HepG2 (cell line): ENCODE data around the gene C19orf73. TPM values are rescaled to one million over a fixed set of nuclear protein-coding genes. Genes with fewer than 3 reads are reported as not detected.

ENCODE experiments used
- ARID2 ChIP-seq: sonication (generic); formaldehyde crosslinking; IDR thresholded peaks from 2 replicates; pipeline ENCODE4 v1.8.1; 2022; ENCODE audit warnings: mild to moderate bottlenecking, missing genetic modification reagents, borderline replicate concordance
- ATAD3A ChIP-seq: sonication (generic); formaldehyde crosslinking; IDR thresholded peaks from 2 replicates; pipeline ENCODE4 v1.4.0; 2020; ENCODE audit warnings: missing genetic modification reagents
- CCAR2 ChIP-seq: fragments of 200-400 bp; formaldehyde crosslinking; optimal IDR thresholded peaks from 2 replicates; pipeline ENCODE3; 2018; ENCODE audit warnings: low read depth, mild to moderate bottlenecking, low read length, moderate library complexity
- FIP1L1 ChIP-seq: fragments of 200-400 bp; formaldehyde crosslinking; IDR thresholded peaks from 2 replicates; pipeline ENCODE4 v1.6.1; 2018; ENCODE audit warnings: low read depth, mild to moderate bottlenecking, low read length, moderate library complexity, borderline replicate concordance; ENCODE audit not compliant: insufficient read depth
- GTF2F1 ChIP-seq: fragments of 150-350 bp; IDR thresholded peaks from 2 replicates; pipeline ENCODE4 v1.6.1; 2014; ENCODE audit warnings: low read length
- MAFF ChIP-seq: IDR thresholded peaks from 2 replicates; pipeline ENCODE4 v1.6.1; 2011; ENCODE audit warnings: low read depth, low read length, improper control_type of control experiment
- MBD4 ChIP-seq: IDR thresholded peaks from 2 replicates; pipeline ENCODE4 v1.6.1; 2012; ENCODE audit warnings: low read length, inconsistent platforms, borderline replicate concordance
- MYNN ChIP-seq: sonication (generic); formaldehyde crosslinking; IDR thresholded peaks from 2 replicates; pipeline ENCODE4 v1.4.0; 2020; ENCODE audit warnings: mild to moderate bottlenecking, low read depth, missing genetic modification reagents
- NFIC ChIP-seq: IDR thresholded peaks from 2 replicates; pipeline ENCODE4 v1.6.1; 2012; ENCODE audit warnings: mild to moderate bottlenecking, low read length, inconsistent platforms
- PHB2 ChIP-seq: fragments of 450-650 bp; IDR thresholded peaks from 2 replicates; pipeline ENCODE4 v1.6.1; 2018; ENCODE audit not compliant: partially characterized antibody
- PITX1 ChIP-seq: sonication (generic); formaldehyde crosslinking; IDR thresholded peaks from 2 replicates; pipeline ENCODE4 v1.5.1; 2020; ENCODE audit warnings: mild to moderate bottlenecking, missing genetic modification reagents
- ZNF33B ChIP-seq: sonication (generic); formaldehyde crosslinking; IDR thresholded peaks from 2 replicates; pipeline ENCODE4 v1.5.1; 2020; ENCODE audit warnings: mild to moderate bottlenecking, missing genetic modification reagents
- ZNF367 ChIP-seq: sonication (generic); formaldehyde crosslinking; IDR thresholded peaks from 2 replicates; pipeline ENCODE4 v1.4.0; 2020; ENCODE audit warnings: missing genetic modification reagents, borderline replicate concordance
- ZNF839 ChIP-seq: sonication (generic); formaldehyde crosslinking; IDR thresholded peaks from 2 replicates; pipeline ENCODE4 v1.4.0; 2020; ENCODE audit warnings: missing genetic modification reagents, mild to moderate bottlenecking, borderline replicate concordance
- ZSCAN21 ChIP-seq: sonication (generic); formaldehyde crosslinking; IDR thresholded peaks from 2 replicates; pipeline ENCODE4 v1.8.0; 2022; ENCODE audit warnings: mild to moderate bottlenecking, missing genetic modification reagents, moderate library complexity, borderline replicate concordance
- polyA plus RNA-seq, 8 experiments: library from polyadenylated mRNA; depleted of rRNA in 3 of 8; stranded (reverse) in 7 of 8; unstranded in 1 of 8; fragments of >200 nt; fragmentation: Illumina TruSeq in 4 of 8; extraction: Trizol in 4 of 8; gene quantifications; 2 replicates each; pipeline versions ENCODE4 v1.2.1 to v1.2.3, GENCODE V29; 2011 to 2016; ENCODE audit warnings: low read depth in 4 of 8, missing spikeins in 1 of 8, mixed read lengths in 1 of 8; ENCODE audit not compliant: insufficient read depth in 1 of 8
- total RNA-seq, 5 experiments: library from RNA; depleted of rRNA; stranded (reverse); fragments of >200 nt; fragmentation: Illumina TruSeq; extraction: Trizol; gene quantifications; 2 replicates each; pipeline ENCODE4 v1.2.3, GENCODE V29; 2016; ENCODE audit warnings: low read depth in 1 of 5
- TF ChIP-seq, protein P1 (sequence below): sonication (generic); formaldehyde crosslinking; IDR thresholded peaks from 2 replicates; pipeline ENCODE4 v1.9.0; 2021; ENCODE audit warnings: mild to moderate bottlenecking, missing genetic modification reagents
- TF ChIP-seq, protein P2 (sequence below): sonication (generic); formaldehyde crosslinking; IDR thresholded peaks from 2 replicates; pipeline ENCODE4 v1.8.0; 2022; ENCODE audit warnings: mild to moderate bottlenecking, missing genetic modification reagents, moderate library complexity
- TF ChIP-seq, protein P3 (sequence below): sonication (generic); formaldehyde crosslinking; IDR thresholded peaks from 2 replicates; pipeline ENCODE4 v1.5.0; 2020; ENCODE audit warnings: missing genetic modification reagents, mild to moderate bottlenecking, borderline replicate concordance
- TF ChIP-seq, protein P4 (sequence below): sonication (generic); formaldehyde crosslinking; IDR thresholded peaks from 2 replicates; pipeline ENCODE4 v1.4.0; 2020; ENCODE audit warnings: missing genetic modification reagents

Gene C19orf73
- total and polyA plus RNA-seq, 2 of the 13 experiments (the other 11 are each of a cell fraction or from before 2014, with no cell fraction given), result 1.4 to 1.5 TPM

DNA sequence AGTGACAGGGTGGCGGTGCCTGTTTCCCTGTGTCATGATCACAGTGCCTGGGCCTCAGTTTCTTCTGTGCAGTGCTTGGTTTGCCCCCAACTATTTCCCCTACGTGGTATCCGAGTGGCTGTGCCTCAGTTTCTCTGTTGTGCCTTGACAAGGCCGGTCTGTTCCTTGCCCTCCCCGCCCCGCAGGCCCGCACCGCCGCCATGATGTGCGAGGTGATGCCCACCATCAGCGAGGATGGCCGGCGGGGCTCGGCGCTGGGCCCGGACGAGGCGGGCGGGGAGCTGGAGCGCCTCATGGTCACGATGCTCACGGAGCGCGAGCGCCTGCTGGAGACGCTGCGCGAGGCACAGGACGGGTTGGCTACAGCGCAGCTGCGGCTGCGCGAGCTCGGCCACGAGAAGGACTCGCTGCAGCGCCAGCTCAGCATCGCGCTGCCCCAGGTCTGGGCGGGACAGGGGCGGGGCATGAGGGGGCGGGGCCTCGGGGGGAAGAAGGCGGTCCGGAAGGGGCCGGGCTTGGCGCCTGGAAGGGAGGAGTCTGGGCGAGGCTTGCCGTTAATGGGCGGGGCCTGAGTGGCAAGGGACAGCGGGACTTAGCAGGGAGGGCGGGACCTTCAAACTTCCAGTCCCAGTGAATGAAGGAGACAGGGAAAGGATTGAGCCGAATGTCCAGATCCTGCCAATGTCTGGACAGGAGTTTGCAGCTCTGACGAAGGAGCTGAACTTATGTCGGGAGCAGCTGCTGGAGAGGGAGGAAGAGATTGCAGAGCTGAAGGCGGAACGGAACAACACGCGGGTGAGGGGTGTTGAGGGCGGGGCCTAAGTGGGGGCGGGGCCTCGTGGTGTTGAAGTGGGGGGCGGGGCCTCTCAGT is 9.0 kb upstream of the C19orf73 start (continued):
- TF ChIP-seq, protein P1, sequence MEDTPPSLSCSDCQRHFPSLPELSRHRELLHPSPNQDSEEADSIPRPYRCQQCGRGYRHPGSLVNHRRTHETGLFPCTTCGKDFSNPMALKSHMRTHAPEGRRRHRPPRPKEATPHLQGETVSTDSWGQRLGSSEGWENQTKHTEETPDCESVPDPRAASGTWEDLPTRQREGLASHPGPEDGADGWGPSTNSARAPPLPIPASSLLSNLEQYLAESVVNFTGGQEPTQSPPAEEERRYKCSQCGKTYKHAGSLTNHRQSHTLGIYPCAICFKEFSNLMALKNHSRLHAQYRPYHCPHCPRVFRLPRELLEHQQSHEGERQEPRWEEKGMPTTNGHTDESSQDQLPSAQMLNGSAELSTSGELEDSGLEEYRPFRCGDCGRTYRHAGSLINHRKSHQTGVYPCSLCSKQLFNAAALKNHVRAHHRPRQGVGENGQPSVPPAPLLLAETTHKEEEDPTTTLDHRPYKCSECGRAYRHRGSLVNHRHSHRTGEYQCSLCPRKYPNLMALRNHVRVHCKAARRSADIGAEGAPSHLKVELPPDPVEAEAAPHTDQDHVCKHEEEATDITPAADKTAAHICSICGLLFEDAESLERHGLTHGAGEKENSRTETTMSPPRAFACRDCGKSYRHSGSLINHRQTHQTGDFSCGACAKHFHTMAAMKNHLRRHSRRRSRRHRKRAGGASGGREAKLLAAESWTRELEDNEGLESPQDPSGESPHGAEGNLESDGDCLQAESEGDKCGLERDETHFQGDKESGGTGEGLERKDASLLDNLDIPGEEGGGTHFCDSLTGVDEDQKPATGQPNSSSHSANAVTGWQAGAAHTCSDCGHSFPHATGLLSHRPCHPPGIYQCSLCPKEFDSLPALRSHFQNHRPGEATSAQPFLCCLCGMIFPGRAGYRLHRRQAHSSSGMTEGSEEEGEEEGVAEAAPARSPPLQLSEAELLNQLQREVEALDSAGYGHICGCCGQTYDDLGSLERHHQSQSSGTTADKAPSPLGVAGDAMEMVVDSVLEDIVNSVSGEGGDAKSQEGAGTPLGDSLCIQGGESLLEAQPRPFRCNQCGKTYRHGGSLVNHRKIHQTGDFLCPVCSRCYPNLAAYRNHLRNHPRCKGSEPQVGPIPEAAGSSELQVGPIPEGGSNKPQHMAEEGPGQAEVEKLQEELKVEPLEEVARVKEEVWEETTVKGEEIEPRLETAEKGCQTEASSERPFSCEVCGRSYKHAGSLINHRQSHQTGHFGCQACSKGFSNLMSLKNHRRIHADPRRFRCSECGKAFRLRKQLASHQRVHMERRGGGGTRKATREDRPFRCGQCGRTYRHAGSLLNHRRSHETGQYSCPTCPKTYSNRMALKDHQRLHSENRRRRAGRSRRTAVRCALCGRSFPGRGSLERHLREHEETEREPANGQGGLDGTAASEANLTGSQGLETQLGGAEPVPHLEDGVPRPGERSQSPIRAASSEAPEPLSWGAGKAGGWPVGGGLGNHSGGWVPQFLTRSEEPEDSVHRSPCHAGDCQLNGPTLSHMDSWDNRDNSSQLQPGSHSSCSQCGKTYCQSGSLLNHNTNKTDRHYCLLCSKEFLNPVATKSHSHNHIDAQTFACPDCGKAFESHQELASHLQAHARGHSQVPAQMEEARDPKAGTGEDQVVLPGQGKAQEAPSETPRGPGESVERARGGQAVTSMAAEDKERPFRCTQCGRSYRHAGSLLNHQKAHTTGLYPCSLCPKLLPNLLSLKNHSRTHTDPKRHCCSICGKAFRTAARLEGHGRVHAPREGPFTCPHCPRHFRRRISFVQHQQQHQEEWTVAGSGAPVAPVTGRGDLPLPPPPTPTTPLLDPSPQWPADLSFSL, result peak; percentile 60; the same call in 1 of the 2 replicates
- no peak for TF ChIP-seq NFIC
- TF ChIP-seq ATAD3A, result peak; percentile 81; the same call in 1 of the 2 replicates
- no peak for TF ChIP-seq CCAR2
- TF ChIP-seq MYNN, result peak; percentile 97
- TF ChIP-seq ZNF839 (CRISPR knock-in tag), result peak; percentile 89; the same call in 1 of the 2 replicates
- TF ChIP-seq, protein P2, sequence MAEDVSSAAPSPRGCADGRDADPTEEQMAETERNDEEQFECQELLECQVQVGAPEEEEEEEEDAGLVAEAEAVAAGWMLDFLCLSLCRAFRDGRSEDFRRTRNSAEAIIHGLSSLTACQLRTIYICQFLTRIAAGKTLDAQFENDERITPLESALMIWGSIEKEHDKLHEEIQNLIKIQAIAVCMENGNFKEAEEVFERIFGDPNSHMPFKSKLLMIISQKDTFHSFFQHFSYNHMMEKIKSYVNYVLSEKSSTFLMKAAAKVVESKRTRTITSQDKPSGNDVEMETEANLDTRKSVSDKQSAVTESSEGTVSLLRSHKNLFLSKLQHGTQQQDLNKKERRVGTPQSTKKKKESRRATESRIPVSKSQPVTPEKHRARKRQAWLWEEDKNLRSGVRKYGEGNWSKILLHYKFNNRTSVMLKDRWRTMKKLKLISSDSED (CRISPR knock-in tag), result peak; percentile 96
- TF ChIP-seq GTF2F1, result no peak
- TF ChIP-seq MBD4, result no peak
- TF ChIP-seq FIP1L1, result no peak
- TF ChIP-seq, protein P3, sequence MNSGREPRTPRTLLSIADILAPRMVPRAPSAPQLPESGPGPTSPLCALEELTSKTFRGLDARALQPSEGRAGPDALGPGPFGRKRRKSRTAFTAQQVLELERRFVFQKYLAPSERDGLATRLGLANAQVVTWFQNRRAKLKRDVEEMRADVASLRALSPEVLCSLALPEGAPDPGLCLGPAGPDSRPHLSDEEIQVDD, result peak; percentile 100
- TF ChIP-seq ZNF367 (CRISPR knock-in tag), result peak; percentile 97; the same call in 1 of the 2 replicates
- no peak for TF ChIP-seq PHB2
- TF ChIP-seq PITX1 (CRISPR knock-in tag), result peak; percentile 87
- TF ChIP-seq ZSCAN21 (CRISPR knock-in tag), result peak; percentile 99
- TF ChIP-seq ARID2 (CRISPR knock-in tag), result peak; percentile 100
- TF ChIP-seq, protein P4, sequence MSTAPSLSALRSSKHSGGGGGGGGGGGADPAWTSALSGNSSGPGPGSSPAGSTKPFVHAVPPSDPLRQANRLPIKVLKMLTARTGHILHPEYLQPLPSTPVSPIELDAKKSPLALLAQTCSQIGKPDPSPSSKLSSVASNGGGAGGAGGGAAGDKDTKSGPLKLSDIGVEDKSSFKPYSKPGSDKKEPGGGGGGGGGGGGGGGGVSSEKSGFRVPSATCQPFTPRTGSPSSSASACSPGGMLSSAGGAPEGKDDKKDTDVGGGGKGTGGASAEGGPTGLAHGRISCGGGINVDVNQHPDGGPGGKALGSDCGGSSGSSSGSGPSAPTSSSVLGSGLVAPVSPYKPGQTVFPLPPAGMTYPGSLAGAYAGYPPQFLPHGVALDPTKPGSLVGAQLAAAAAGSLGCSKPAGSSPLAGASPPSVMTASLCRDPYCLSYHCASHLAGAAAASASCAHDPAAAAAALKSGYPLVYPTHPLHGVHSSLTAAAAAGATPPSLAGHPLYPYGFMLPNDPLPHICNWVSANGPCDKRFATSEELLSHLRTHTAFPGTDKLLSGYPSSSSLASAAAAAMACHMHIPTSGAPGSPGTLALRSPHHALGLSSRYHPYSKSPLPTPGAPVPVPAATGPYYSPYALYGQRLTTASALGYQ (CRISPR knock-in tag), result peak; percentile 89
- peak; percentile 100; the same call in 1 of the 2 replicates for TF ChIP-seq ZNF33B (CRISPR knock-in tag)
- TF ChIP-seq MAFF, result no peak; the same call in 1 of the 2 replicates
